Duodenal mucosa (tissue), 2 donors: ENCODE results near the gene PCSK5.

ENCODE experiments used
- H3K27ac ChIP-seq: one replicate; pipeline ENCODE4 v1.7.0; 2013; ENCODE audit warnings: low read depth, low read length
- H3K27me3 ChIP-seq, 2 donors: one replicate each; pipeline ENCODE4 v1.7.0; 2013; ENCODE audit warnings: low read length in 2 of 2, control low read depth in 1 of 2; ENCODE audit not compliant: insufficient read depth in 2 of 2, control insufficient read depth in 1 of 2
- H3K36me3 ChIP-seq, 2 donors: one replicate each; pipeline ENCODE4 v1.7.0; 2013; ENCODE audit warnings: low read length in 2 of 2, control low read depth in 1 of 2; ENCODE audit not compliant: insufficient read depth in 2 of 2, control insufficient read depth in 1 of 2
- H3K4me1 ChIP-seq, 2 donors: one replicate each; pipeline ENCODE4 v1.7.0; 2013; ENCODE audit warnings: low read length in 2 of 2, control low read depth in 1 of 2; ENCODE audit not compliant: insufficient read depth in 2 of 2, control insufficient read depth in 1 of 2
- H3K4me3 ChIP-seq, 2 donors: one replicate each; pipeline ENCODE4 v1.7.0; 2013; ENCODE audit warnings: low read length in 2 of 2, low read depth in 1 of 2
- H3K9ac ChIP-seq, 2 donors: one replicate each; pipeline ENCODE4 v1.7.0; 2013; ENCODE audit warnings: low read length in 2 of 2, low read depth in 1 of 2
- H3K9me3 ChIP-seq, 2 donors: one replicate each; pipeline ENCODE4 v1.7.0; 2013; ENCODE audit warnings: low read length in 2 of 2, control low read depth in 1 of 2; ENCODE audit not compliant: control insufficient read depth in 1 of 2

Gene PCSK5

DNA sequence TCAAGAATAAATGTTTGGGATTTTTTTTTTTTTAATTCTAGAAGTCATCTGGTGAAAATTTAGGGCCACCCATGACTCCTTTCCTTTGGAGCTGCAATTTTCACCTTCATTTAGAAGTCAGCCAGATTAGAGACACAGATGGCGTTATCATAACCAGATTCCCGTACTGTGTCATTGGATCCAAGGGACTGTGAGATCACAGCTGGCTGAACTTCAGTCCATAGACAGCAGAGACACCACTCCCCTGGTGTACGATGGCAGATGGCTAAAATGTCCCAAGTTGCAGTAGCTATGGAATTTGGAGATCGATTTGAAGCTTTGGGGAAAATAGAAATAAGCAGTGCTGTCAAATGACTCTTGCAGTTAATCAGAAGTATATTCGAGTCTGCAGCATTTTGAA, 287.5 kb downstream of the PCSK5 start:
- no peak overlapping the region for H3K9ac ChIP-seq
- peaks cover 40 to 57% of the 10 kb centered on the region in 2 donors for H3K36me3 ChIP-seq
- H3K4me3 ChIP-seq: no peak overlapping the region
- no peaks in the 10 kb centered on the region for H3K27me3 ChIP-seq
- H3K9me3 ChIP-seq: no peaks in the 10 kb centered on the region
- peaks cover 5% of the 10 kb centered on the region in 2 donors for H3K4me1 ChIP-seq
- no peak overlapping the region for H3K27ac ChIP-seq

- Histone ChIP-seq H3K4me3 (no peak overlapping the region), H3K27ac (no peak overlapping the region), H3K9ac (no peak overlapping the region), H3K9me3 (no peaks in the 10 kb centered on the region), H3K27me3 (no peaks in the 10 kb centered on the region), H3K36me3 (peaks cover 37 to 58% of the 10 kb centered on the region in 2 donors), H3K4me1 (peaks cover 5% of the 10 kb centered on the region in 2 donors)
Observed at GRCh38 chr9:76180541-76180940, 290.1 kb downstream of the PCSK5 start.

DNA sequence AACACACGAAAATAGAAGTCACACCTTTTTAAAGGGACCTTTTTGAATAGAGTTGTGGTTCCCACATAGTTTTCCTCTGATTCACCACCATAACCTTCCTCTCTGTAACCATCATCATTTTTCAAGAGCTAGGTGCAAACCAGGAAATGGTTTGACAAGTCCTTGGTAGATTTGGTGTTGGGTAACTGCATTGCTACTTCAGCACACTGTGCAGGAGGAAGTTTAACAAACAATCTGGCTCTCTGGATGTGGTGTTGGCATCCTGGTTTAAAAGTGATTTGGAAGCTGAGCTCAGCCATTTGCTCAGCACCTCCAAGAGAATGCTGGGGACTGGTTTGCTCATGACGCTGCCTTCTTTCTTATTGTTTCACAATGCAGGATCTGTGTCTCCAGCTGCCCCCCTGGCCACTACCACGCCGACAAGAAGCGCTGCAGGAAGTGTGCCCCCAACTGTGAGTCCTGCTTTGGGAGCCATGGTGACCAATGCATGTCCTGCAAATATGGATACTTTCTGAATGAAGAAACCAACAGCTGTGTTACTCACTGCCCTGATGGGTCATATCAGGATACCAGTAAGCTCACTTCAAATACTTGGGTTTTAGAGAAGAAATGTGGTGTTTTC, 290.7 kb downstream of the PCSK5 start:
- Histone ChIP-seq H3K9me3 (no peaks in the 10 kb centered on the region), H3K36me3 (peaks cover 32 to 55% of the 10 kb centered on the region in 2 donors), H3K27me3 (no peaks in the 10 kb centered on the region), H3K27ac (no peak overlapping the region), H3K4me1 (peaks cover 5% of the 10 kb centered on the region in 2 donors), H3K9ac (no peak overlapping the region), H3K4me3 (no peak overlapping the region)

- no peaks in the 10 kb centered on the region for H3K9me3 ChIP-seq
- no peak overlapping the region for H3K4me3 ChIP-seq
- no peak overlapping the region for H3K27ac ChIP-seq
- no peak overlapping the region for H3K9ac ChIP-seq
- peaks cover 5% of the 10 kb centered on the region in 2 donors for H3K4me1 ChIP-seq
- H3K27me3 ChIP-seq: no peaks in the 10 kb centered on the region
- peaks cover 35 to 56% of the 10 kb centered on the region in 2 donors for H3K36me3 ChIP-seq
Observed at GRCh38 chr9:76181781-76182180, 291.3 kb downstream of the PCSK5 start.

DNA sequence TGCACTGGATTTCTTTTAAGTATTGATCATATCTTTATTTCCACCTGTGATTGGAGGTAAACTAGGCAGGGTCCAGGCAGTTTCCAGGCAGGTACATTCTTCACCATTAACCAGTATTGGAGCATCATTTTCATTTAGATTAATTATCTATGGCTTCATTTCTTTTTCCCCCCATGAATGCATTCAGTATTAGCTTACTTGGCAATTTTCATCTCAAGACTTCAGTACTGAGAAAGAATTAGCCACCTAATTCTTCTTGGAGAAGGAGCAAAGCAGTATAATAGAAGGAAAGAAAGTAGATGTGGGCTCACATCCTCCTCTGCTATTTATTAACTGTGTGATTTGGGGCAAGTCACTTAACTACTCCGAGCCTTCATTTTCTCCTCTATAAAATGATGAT, 295.0 kb downstream of the PCSK5 start:
- H3K27me3 ChIP-seq: no peaks in the 10 kb centered on the region
- H3K36me3 ChIP-seq: peaks cover 39 to 63% of the 10 kb centered on the region in 2 donors
- H3K4me3 ChIP-seq: no peak overlapping the region
- no peak overlapping the region for H3K9ac ChIP-seq
- peaks cover 1 to 2% of the 10 kb centered on the region in 2 donors for H3K4me1 ChIP-seq
- no peak overlapping the region for H3K27ac ChIP-seq
- H3K9me3 ChIP-seq: no peaks in the 10 kb centered on the region

DNA sequence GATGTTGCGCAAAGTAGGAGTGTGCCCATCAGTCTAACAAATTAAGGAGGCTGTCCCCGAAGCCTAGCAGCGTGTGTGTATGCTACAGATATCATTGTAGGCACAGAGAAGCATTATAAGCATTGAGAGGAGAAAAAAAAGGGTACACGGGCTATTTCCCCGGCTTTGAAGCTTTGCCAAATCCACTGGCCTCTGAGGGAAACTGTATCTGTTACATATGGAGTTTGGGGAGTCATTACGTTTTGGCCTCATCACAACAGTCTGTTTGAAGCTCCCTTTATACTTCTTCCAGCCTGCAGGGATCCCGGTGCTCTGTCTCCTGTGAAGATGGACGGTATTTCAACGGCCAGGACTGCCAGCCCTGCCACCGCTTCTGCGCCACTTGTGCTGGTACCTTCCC, 297.8 kb downstream of the PCSK5 start:
- H3K9ac ChIP-seq: no peak overlapping the region
- H3K4me3 ChIP-seq: no peak overlapping the region
- H3K4me1 ChIP-seq: no peaks in the 10 kb centered on the region
- H3K36me3 ChIP-seq: peaks cover 38 to 57% of the 10 kb centered on the region in 2 donors
- no peak overlapping the region for H3K27ac ChIP-seq
- no peaks in the 10 kb centered on the region for H3K9me3 ChIP-seq
- H3K27me3 ChIP-seq: no peaks in the 10 kb centered on the region

- H3K4me3 ChIP-seq: no peak overlapping the region
- H3K27ac ChIP-seq: no peak overlapping the region
- H3K9me3 ChIP-seq: no peaks in the 10 kb centered on the region
- H3K36me3 ChIP-seq: peaks cover 38 to 56% of the 10 kb centered on the region in 2 donors
- no peaks in the 10 kb centered on the region for H3K27me3 ChIP-seq
- no peak overlapping the region for H3K9ac ChIP-seq
- no peaks in the 10 kb centered on the region for H3K4me1 ChIP-seq
Observed at GRCh38 chr9:76188905-76189304, 298.4 kb downstream of the PCSK5 start.

DNA sequence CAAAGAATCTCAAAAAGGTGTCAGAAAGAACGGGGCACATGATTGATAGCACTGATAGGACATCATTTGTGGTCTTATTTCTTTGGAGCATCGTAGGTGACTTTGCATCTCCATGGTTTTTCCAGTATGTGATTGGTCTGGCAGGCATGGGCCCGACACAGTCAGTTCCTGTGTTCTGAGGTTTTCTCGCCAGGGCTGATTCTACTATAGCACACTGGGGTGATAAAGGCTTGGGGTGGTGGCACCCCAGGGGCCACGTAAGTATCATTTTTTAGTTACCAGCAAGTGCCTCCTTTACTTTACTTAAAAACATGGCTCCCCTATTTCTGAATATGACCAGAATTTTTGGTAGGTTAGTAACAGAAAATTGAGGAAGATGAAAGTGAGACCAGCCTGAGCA, 301.0 kb downstream of the PCSK5 start:
- H3K36me3 ChIP-seq: peaks cover 35 to 52% of the 10 kb centered on the region in 2 donors
- no peak overlapping the region for H3K9ac ChIP-seq
- H3K27ac ChIP-seq: no peak overlapping the region
- no peak overlapping the region for H3K4me3 ChIP-seq
- no peaks in the 10 kb centered on the region for H3K9me3 ChIP-seq
- no peaks in the 10 kb centered on the region for H3K27me3 ChIP-seq
- H3K4me1 ChIP-seq: no peaks in the 10 kb centered on the region

DNA sequence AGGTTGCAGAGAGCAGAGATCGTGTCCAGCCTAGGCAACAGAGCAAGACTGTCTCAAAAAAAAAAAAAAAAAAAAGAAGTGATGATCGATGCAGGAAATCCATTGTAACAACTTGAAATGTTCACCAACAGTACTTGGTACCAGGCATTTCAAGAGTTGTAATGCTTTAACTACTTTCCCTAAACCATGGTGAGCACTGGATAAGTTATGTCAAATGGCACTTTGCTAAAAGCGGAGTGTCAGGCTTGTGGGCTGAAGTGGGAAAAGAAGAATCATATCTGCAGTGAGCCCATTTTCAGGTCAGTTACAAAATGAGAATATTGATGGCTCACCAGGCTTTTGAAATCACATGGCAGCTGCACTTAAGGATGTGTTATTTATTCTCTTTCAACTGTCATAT, 301.5 kb downstream of the PCSK5 start:
- H3K36me3 ChIP-seq: peaks cover 36 to 53% of the 10 kb centered on the region in 2 donors

DNA sequence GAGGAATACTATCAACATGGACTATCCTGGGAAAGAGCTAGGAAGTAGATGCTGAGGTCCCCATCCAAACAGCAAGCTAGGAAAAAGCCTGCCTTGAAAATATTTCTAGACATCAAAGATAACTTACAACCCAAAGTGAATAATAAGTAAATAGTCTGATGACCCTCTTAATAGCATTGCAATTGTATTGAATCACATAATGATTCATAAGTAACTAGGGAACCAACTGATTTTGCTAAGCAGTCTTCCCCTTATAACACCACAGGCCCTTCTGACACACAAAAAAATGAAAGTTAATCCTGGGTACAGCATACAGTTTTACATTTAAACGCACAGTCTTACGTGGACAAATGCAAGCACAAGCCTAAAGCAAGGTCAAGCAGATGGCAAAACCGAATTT, 304.4 kb downstream of the PCSK5 start:
- Histone ChIP-seq H3K36me3 (peaks cover 24 to 62% of the 10 kb centered on the region in 2 donors), H3K9me3 (no peaks in the 10 kb centered on the region), H3K9ac (no peak overlapping the region), H3K27me3 (no peaks in the 10 kb centered on the region), H3K4me3 (no peak overlapping the region), H3K4me1 (no peaks in the 10 kb centered on the region), H3K27ac (no peak overlapping the region)

More for the DNA sequence above, 301.5 kb downstream of the PCSK5 start:
- Histone ChIP-seq H3K4me1 (no peaks in the 10 kb centered on the region), H3K9ac (no peak overlapping the region), H3K9me3 (no peaks in the 10 kb centered on the region), H3K4me3 (no peak overlapping the region), H3K27ac (no peak overlapping the region), H3K27me3 (no peaks in the 10 kb centered on the region)
